HG02623 (cell line): ENCODE results near the gene ISYNA1.
A peak's percentile ranks its signal among the peaks of the same experiment; 100 is the strongest.

Source experiments
- ATAC-seq: cut with Tn5 transposase; IDR thresholded peaks from one replicate; pipeline ENCODE4 v1.9.1; 2021; ENCODE audit warnings: moderate library complexity; ENCODE audit not compliant: unreplicated experiment

Gene ISYNA1

DNA sequence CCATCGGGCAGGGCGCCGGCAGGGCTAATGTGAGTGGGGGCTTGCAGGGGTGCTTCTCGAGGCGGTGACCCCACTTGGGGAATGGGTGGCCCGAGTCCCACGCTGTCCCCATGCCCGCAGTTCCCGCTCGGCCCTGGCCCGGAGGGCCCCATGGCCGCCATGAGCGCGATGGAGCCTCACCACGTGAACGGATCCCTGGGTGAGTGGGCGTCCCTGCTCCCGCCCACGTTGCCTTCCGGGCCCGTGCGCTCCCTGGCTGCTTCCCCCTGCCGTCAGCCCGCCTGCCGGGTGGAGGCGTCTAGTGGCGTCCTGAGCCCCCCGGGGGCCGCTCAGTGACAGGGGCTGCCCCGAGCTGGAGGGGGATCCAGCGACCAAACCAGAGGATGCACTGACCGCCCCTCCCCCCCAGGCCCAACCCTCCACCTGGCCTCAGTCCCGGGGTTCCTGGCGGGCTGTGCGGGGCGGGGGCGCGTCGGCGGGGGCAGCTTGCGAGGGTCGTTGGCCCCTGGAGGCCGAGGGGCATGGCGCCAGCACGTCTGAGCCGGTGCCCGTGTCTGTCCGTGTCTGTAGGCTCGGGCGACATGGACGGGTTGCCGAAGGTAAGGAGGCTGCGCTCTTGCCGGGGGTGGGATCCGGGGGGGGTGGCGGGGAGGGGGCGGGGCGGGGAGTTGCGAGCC, 4.8 kb downstream of the ISYNA1 start:
- ATAC-seq = no peak

DNA sequence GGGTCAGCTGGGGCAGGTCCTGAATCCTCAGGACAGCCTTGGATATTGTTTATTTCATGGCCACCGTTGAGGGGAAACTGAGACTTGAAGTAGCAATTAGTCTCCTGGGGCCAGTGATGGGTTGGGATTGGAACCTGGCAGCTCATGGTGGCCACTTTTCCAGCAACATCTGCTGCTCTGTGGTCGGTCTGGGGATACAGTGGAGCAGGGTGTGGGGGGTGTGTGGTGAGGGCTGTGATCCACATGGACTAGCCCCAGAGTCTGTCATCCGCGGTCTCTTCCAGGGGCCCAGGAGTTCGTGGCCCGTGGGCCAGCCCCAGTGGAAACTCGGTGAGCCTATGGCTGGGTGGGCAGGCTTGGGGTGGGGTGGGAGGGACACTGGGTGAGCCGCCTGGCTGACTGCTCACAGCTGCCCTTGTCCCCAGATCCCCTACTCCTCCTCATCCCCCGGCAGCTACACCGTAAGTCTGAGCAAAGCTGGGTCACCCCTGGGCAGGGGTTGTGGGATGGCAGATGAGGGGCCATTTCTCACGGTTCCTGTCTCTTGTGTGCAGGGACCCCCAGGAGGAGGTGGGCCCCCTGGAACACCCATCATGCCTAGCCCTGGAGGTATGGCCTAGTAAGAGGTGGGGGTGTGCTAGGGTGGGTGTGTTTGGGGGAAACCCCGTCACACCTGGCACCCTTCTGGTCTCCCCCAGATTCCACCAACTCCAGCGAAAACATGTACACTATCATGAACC, 5.5 kb downstream of the ISYNA1 start:
- no peak for ATAC-seq

DNA sequence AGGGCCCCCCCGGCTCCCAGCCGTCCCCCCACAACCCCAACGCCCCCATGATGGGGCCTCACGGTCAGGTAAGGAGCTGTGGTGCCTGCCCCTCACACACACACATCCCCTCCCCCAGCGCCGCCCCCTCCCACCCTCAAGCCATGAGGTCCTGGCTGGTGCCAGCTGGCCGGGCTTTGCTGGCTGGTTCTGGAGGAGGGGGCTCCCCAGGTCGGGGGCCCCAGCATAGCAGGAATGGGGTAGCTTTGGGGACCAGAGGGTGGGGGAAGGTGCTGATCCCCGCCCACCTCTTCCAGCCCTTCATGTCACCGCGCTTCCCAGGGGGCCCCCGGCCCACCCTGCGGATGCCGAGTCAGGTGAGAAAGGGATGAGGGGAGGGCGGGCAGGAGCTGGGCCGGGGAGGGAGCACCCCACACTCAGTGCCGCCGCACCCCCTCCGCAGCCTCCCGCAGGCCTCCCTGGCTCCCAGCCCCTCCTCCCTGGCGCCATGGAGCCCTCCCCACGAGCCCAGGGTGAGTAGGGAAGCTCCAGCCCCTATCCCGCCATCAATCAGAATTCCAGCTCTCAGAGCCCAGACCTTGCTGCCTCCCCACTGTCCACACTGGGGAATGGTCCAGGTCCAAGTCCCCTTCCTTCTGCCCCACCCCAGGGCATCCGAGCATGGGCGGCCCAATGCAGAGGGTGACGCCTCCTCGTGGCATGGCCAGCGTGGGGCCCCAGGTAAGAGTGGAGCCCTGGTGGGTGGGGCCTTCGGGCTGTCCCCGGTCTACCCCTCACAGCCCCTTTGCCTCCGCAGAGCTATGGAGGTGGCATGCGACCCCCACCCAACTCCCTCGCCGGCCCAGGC, 6.4 kb downstream of the ISYNA1 start:
- no peak for ATAC-seq

DNA sequence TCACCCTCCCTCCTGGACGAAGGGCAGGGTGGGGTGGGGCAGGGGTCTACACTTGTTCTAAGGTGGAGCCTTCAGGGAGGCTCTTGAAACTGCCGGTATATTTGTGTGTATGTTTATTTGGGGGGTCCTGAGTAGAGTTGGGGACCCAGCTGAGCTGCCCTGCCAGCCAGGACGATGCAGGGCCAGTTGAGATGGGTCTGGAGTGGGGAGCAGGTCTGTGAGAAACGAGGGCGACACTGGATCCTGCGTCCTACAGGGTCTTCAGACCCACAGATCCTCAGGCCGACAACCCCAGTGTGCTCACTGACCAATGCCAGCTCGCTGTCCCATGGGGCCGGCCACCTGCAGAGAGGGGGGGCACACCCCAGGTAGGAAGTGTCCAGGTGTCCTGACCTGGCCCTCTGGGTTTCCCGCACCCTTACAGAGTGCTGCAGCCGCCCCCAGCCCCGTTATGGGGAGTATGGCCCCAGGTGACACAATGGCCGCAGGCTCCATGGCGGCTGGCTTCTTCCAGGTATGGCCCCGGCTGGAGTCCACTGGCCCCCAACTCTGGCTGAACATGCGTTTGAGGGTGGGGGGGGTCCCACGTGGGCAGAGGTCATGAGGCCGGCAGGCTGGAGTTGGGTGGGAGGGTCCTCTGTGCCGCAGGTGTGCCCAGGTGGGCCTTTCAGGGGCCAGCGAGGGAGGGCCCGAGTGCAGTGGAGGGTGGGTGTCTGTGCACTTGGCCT, 7.4 kb downstream of the ISYNA1 start:
- ATAC-seq = no peak

DNA sequence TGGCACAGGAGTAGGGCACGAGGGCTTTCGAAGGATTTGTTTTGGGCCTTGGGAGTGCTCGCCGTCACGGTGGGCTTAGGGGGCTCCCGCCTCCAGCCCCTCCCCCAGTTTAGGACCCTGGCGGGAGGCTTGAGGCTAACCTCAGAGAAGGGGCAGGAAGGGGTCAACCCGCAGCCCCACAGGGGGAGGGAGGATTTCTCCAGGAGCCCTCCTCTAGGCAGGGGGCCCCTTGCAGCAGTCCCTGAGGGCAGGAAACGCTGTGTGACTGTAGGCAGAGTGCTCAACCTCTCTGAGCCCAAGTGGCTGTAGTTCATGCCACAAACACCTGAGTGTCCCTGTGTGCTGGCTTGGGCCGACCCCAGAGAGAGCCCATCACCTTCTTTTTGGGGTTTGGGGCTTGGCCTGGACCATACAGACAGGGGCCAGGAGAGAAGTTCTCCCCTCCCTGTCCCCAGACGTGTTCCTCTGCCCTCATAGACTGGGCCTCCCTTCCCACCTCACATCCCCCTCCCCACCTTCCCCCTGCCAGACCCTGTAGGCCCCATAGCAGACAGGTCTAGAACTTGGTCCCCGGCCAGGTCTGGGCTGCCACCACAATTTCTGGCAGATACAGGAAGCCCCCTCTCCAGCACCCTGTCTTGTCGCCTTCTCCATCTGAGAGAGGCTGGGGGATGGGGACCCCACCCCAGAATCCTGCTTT, 8.1 kb downstream of the ISYNA1 start:
- no peak for ATAC-seq

DNA sequence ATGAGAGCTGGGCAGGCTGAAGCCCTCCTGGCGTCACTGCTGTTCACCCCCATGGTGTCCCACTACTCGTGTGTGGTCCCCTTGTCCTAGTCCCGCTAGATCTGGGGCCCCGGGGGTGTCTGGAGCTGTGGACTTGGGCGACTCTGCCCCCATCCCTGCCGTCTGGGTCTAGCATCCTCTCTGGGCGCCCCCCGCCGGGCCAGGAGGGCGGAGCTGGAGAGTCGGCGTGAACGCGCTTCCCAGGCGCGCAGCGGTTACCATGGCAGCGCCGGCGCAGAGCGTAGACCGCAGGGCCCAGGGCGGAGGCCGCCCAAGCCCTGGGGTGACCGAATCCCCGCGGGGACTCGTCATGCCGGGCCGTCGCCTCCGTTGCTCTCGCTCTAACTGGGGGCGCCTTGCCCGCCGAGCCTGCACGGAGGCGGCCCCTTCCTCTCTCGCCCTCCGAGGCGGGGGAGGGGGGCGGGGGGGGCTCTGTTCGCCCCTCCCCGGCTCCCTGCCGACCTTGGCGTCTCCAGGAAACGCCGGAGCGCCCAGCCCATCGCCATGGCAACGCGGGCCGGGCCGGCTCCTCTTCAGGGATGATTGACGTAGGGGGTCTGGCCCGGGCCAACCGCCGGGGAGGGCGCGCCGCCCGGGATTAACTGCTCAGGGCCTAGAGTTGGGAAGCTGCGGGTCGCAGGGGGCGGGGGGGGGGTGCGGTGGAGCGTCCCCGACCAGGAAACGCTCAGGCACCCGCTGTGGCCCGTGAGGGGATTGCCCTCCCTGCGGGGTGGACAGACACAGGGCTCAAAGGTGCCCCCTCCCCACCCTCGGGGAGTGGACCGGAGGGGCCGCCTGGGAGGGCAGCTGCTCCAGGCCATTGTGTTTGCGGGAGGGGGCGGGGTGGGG, 8.9 kb downstream of the ISYNA1 start:
- ATAC-seq = peak; percentile 62

DNA sequence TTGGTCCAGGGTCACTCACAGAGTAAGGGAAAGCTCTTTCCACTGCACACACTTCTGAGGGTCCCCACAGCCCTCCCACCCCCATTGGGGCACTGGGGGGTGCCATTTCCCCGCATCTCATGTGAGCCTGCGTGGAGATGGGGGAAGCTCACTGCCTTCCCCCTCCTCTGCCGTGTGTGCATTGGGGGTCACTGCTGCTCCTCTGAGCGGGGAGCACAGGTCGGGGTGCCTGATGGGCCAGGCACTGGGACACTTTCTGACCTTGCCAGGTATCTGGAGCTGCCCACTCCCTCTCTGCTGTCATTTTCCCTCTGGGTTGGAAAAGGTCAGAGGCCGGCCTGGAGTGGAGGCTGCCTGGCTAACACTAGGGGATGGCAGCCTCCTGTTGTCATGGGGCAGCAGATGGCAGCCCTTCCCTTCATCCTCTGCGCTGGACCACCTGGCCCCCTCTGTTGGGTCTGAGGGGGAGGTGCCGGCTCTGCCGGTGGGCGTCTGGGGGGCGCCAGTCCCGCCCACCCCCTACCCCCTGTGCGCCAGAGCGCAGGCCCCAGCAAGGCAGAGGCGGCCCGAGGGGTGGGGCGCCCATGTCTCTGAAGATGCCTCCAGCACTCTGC, 9.7 kb downstream of the ISYNA1 start:
- no peak for ATAC-seq

DNA sequence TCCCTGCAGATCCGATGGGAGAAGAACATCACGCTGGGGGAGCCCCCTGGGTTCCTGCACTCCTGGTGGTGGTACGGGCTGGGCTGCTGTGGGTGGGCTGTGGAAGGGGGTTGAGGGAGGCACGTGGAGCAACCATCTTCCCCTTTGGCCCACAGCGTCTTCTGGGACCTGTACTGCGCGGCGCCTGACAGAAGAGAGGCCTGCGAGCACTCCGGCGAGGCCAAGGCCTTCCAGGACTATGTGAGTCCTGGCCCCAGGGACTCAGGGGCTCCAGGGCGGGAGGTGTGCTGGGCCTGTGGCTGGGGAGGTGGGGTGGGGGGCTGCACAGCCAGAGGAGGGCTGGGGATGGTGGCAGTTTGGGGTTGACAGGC, 10.2 kb downstream of the ISYNA1 start:
- no peak for ATAC-seq

DNA sequence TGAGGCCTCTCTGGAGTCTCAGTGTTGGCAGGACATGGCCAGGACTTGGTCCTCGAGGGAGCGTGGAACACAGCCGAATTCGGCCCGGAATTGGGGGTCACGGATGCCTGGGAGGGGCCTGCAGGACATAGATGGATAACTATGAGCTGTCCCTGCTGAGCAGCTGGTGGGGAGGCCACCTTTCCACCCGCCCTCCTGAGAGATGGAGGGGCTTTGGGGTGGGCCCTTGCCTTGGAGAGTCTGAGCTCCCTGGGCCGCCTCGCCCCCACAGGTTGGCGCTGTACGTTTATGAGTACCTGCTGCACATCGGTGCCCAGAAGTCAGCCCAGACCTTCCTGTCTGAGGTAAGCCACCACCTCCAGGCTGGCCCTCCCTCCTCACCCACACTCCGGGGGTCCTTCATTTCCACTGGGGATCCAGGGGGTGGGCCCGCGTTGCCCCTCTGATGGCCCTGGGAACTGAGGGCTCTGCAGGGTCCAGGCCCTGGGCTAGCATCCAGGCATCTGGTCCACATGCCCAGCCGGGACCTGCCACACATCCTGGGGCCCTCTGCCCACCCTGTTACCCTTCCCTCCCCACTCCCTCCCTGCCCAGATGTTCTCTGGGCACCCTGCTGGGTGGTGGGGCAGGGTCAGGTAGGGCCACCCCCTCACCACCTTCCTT, 10.7 kb downstream of the ISYNA1 start:
- no peak for ATAC-seq

DNA sequence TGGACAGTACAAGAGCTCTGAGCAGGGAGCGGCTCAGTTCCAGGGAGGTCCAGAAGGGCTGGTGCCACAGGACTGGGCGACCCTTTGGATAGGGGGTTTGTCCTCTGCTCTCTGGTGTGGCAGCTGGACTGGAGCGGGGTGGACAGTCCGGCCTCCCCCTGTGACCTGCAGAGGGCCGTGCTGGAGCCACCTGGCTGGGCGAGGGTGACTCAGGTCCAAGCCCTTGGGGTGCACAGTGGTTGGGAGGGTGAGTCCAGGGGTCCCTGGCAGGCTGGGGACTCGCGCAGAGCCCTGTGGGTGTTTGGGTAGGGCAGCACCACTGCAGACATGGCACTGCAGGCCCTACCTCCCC, 11.5 kb downstream of the ISYNA1 start:
- no peak for ATAC-seq

DNA sequence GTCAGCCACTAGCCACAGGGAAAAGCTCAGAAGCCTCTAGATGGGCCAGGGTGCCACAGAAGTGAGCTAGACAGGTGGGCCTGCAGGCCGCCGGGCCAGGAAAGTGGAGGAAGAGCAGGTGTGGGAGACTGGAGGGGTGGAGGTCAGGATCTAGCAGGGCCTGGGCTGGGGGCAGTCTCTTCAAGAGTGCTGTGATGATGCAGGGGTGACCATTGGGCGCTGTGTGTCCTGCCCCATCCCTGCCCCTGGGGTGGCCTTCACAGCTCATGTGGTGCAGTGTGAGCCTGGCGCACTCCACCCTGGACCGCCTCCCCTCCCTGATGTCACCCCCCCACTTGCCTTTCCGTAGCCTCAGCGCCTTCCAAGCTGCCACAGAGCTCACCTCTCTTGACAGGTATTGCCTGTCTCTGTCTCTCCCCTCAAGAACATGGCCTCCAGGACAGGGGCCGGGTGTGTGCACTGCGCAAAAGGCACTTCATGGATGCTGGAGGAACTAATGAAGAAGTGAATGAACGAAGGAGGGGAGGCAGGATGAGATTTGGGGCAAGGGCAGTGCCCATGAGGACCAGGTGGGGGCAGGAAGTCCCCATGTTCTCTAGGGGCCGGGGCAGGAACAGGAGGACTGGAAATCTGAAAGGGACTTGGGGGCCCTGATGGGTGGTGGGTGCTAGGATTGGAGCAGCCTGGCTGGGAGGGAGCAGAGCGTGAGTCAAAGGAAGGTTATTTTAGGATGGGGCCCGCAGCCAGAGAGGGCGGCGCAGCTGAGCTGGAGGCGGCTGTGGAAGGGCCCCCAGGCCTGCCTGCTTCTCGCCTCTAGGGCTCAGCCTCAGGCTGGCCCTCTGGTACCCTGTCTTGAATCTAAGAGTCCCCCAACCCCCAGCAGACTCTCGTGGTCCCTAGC, 12.2 kb downstream of the ISYNA1 start:
- no peak for ATAC-seq

DNA sequence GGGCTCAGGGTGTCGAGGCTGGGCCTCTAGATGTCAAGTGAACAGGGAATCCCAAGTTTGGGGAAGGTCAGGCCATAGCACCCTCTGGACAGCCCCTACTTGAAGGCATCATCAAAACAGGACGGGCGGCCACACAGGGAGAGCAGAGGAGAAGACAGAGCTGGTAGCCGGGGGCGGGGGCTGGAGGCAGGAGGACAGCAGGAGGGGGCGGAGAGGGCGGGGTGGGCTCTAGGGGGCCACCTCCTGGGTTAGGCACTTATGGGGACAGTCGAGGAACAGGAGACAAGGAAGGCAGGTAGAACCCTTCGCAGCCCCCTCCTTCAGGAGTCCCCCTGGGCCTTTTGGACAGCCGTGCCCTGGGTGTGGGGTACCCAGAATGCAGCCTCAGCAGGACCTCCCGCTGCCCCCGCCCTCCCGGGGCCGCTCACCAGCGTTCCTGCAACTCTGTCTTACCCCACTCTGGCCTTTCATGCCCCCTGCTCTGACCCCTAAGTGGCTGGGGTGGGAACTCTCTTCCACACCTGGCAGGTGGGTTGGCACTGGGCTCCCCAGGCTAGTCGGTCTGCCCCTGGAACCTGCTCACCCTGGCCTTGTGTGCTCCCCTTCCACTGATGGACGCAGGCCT, 12.9 kb downstream of the ISYNA1 start:
- no peak for ATAC-seq

DNA sequence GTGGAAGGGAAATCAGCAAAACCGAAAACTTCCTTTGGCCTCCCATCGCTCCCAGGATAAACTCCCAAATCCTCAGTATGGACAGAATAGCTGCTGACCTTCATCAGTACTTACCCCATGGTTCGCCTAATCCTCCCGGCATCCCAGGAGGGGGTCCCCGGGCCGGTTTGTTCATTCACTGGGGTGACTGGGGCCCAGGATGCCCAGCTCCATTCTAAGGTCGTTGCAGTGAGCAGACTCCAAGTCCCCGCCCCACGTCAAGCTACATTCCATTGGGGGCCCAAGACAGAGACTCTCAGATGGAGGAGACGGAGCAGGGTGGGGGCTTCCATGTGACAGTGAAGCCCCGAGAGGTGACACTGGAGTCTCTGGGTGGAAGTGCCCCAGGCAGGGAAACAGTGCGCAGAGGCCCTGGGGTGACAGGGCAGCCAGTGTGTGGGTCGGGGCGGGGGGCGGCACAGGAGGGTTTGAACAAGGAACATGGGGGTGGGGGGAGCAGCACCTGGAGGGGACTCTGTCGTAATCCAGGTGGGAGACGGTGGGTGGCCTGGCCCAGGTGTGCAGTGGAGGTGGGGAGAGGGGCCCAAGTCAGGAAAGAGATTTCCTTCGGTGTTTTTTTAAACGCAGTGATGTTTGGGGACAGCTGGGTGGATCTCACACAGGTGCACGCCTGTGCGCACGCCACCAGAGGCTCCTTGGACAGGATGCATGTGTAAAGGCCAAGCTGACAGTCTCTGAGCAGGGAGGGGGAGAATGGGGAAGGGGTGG, 13.6 kb downstream of the ISYNA1 start:
- no peak for ATAC-seq

DNA sequence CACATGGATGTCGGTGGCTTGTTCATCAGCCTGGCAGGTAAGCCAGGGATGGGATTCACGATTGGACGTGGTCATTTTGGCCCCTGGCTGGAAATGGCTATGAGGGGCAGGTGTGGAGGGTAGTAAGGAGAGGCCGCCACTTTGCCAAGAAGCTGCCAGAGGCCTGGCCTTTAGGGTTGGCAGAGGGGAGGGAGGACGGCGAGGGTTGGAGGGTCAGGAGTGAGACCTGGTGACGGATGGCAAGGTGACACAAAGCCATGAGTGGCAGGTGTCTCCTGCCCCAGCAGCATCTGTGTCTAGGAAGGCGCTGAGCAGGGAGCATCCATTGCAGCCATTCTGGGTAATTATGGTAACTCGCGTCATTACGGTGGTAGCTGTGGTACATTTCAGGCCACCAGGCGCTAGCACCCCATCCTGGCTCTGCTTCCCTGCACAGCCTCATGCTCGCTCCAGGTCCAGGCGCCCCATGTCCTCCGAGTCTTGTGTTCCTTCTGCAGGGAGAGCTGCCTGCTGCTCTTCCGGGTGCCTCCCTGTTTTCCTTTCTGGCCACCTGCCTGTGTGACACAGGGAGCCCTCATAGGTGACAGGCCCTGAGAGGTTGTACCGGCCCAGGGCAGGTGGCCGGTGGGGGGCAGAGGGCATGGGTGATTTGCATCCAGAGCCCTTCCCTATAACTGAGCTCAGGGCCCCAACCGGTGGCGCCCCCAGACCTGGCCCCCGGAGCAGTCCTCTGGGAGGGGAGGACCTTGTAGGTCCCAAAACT, 14.5 kb downstream of the ISYNA1 start:
- ATAC-seq = no peak

DNA sequence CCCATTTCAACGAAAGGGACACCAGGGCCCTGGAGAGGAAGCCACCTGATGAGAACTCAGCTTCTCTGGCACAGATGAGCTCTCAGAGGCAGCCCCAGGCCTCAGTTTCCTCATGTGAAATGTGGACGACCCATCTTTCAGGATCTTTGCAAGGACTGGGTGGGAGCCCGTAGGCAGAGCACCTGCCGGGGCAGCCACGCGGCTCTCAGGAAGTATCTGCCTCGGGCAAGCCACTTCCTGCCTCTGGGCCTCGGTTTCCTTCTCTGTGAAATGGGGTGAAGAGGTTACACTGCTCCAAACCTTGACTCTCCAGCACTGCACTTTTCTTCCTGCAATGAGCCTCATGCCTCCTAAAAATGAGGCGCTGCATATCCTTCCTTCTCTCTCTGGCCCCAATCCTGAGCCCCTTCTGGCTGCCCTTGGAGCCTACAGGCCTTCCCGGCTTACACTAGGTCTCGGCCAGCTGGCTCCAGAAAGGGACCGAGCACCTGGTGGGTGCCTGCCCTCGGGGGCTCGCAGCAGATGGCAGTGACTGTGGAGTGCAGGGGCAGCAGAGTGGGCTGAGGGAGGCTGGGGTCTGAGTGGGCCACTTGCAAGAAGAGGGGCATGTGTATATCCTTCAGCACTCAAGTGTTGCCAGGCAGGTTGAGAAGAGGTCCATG, 15.3 kb downstream of the ISYNA1 start:
- no peak for ATAC-seq
